H1 (cell line): ENCODE measurements around the gene C2CD3. TPM values are rescaled to one million over a fixed set of nuclear protein-coding genes. Genes with fewer than 3 reads are reported as not detected.

Experiments
- BRCA1 ChIP-seq: IDR thresholded peaks from 2 replicates; pipeline ENCODE4 v1.6.1; 2012; ENCODE audit warnings: low read depth, low read length, improper control_type of control experiment
- CHD2 ChIP-seq: IDR thresholded peaks from 2 replicates; pipeline ENCODE4 v1.6.1; 2012; ENCODE audit warnings: low read length, improper control_type of control experiment
- CHD7 ChIP-seq: fragments of 300-600 bp; sonication (generic); IDR thresholded peaks from 2 replicates; pipeline ENCODE4 v1.7.1; 2012; ENCODE audit warnings: low read length, moderate library complexity, mild to moderate bottlenecking, inconsistent platforms; ENCODE audit not compliant: insufficient replicate concordance
- FOSL1 ChIP-seq: IDR thresholded peaks from 2 replicates; pipeline ENCODE4 v1.6.1; 2011; ENCODE audit warnings: mild to moderate bottlenecking, low read depth, low read length, moderate library complexity; ENCODE audit not compliant: insufficient read depth
- JUN ChIP-seq: IDR thresholded peaks from 2 replicates; pipeline ENCODE4 v1.6.1; 2011; ENCODE audit warnings: low read depth, mild to moderate bottlenecking, improper control_type of control experiment, low read length
- KDM1A ChIP-seq: fragments of 200-600, 300-600 bp; sonication (generic); IDR thresholded peaks from 2 replicates; pipeline ENCODE4 v1.7.1; 2016; ENCODE audit warnings: mild to moderate bottlenecking, low read length, borderline replicate concordance
- MAX ChIP-seq: IDR thresholded peaks from 2 replicates; pipeline ENCODE4 v1.6.1; 2012; ENCODE audit warnings: inconsistent platforms
- POLR2A ChIP-seq, 2 experiments: IDR thresholded peaks; 1 replicate in 1 of 2; 2 replicates in 1 of 2; pipeline ENCODE4 v1.6.1; 2011; ENCODE audit warnings: low read depth in 2 of 2, low read length in 2 of 2, mild to moderate bottlenecking in 2 of 2; ENCODE audit errors: control extremely low read depth in 1 of 2
- SAP30 ChIP-seq: fragments of 300-600 bp; sonication (generic); IDR thresholded peaks from 2 replicates; pipeline ENCODE4 v1.7.1; 2012; ENCODE audit warnings: low read length, moderate library complexity, mild to moderate bottlenecking, inconsistent platforms; ENCODE audit not compliant: insufficient read depth, insufficient replicate concordance
- TBP ChIP-seq: IDR thresholded peaks from 2 replicates; pipeline ENCODE4 v1.6.1; 2011; ENCODE audit warnings: low read depth, low read length, improper control_type of control experiment
- USF2 ChIP-seq: IDR thresholded peaks from 2 replicates; pipeline ENCODE4 v1.6.1; 2011; ENCODE audit warnings: low read length, improper control_type of control experiment
- polyA plus RNA-seq, 7 experiments: library from polyadenylated mRNA; depleted of rRNA in 3 of 7; stranded (reverse) in 5 of 7; unstranded in 2 of 7; fragments of >200 nt in 5 of 7; fragments of 200-250 nt in 2 of 7; gene quantifications; 1 replicate in 5 of 7; 2 replicates in 1 of 7; 4 replicates in 1 of 7; pipeline versions ENCODE4 v1.2.1 to v1.2.3, GENCODE V29; 2011 to 2013; ENCODE audit warnings: missing spikeins in 2 of 7, mixed read lengths in 2 of 7
- total RNA-seq: library from RNA; stranded (reverse); fragmentation: NEBNext Ultra II Directional; extraction: Animal tissue kit (Norgen Biotek cat#: 25700); gene quantifications from 2 replicates; pipeline ENCODE4 v1.2.1, GENCODE V29; 2021

The C2CD3 gene
- total and polyA plus RNA-seq, 2 of the 8 experiments (the other 6 are each of a cell fraction or from before 2014, with no cell fraction given) = 11.0 to 29.1 TPM

DNA sequence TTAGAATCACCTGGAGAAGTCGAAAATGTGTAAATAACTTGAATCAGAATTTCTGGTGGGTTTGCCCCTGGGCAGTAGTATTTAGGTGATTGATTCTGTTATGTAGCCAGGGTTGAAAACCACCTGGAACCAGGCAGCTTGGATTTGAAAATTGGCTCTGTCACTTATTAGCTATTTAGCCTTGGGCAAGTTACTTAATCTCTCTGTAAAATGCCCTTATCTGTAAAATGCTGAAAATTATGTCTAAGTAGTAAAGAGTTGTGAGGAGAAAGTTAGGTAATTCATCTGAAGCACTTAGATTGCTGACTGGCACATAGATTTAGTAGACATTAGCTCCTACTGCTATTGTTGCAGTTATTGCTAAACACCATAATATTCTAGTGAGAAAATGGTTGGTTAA is 49.6 kb upstream of the C2CD3 start (continued):
- TF ChIP-seq CHD7 (no peak), BRCA1 (no peak), JUN (no peak), TBP (no peak), FOSL1 (no peak), MAX (no peak), KDM1A (no peak), CHD2 (no peak), USF2 (no peak), SAP30 (no peak), POLR2A (IDR thresholded peaks at IDR 0.05; ENCODE audit: control extremely low read depth in 1 of 2, low read depth in 2 of 2, low read length in 2 of 2) (no peak)
